Activated naive CD4-positive, alpha-beta T cell treated with anti-CD3 and anti-CD28 coated beads, Interleukin-2, amount 50 U/mL, for 24 hours (primary cell): Measurements from ENCODE around the gene RTN4R.

Experiments used
- H3K27ac Mint-ChIP-seq: one replicate; pipeline ENCODE4 v1.8.0; 2021; ENCODE audit warnings: mild to moderate bottlenecking, mixed read lengths
- H3K27me3 Mint-ChIP-seq: one replicate; pipeline ENCODE4 v1.8.0; 2021; ENCODE audit warnings: mixed read lengths
- H3K36me3 Mint-ChIP-seq: one replicate; pipeline ENCODE4 v1.8.0; 2021; ENCODE audit warnings: mixed read lengths
- H3K4me1 Mint-ChIP-seq: one replicate; pipeline ENCODE4 v1.8.0; 2021; ENCODE audit warnings: mixed read lengths
- H3K4me3 Mint-ChIP-seq: one replicate; pipeline ENCODE4 v1.8.0; 2021; ENCODE audit warnings: mild to moderate bottlenecking, mixed read lengths
- H3K9me3 Mint-ChIP-seq: one replicate; pipeline ENCODE4 v1.8.0; 2021; ENCODE audit warnings: mixed read lengths

Gene RTN4R

DNA sequence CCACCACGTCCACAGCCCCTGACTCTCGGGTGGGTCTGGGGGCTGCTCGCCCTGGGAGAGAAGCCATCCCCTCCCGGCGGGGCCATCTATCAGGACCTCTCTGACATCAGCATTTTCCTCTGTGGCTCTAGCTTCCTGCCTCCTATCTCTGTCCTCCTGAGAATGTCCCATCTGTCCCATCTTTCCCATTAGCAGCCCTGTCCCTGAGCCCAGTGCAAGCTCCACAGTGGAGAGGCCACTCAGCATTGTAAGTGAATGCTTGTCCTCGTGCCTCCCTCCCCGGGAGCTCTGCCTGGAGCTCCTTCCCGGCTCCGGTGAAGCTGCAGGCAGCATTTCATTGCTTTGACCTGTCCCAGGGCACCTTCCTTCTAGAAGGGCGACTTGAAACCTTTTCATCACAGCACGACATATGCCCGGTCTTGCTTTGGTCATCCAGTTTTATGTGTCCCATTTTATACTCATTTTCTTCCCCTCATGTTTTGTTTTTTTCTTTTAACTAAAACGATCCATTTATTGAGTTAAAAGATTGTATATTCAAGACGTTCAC is 49.7 kb downstream of the RTN4R start:
- no peaks in the 10 kb centered on the region for H3K36me3 Mint-ChIP-seq
- H3K4me3 Mint-ChIP-seq, result no peak overlapping the region
- no peaks in the 10 kb centered on the region for H3K4me1 Mint-ChIP-seq
- H3K27me3 Mint-ChIP-seq, result peaks cover 1% of the 10 kb centered on the region
- no peak overlapping the region for H3K27ac Mint-ChIP-seq
- H3K9me3 Mint-ChIP-seq, result no peaks in the 10 kb centered on the region

GRCh38 chr22:20217563-20217962 is 50.6 kb downstream of the RTN4R start:
- Mint-ChIP-seq H3K27me3 (peaks cover 1% of the 10 kb centered on the region), H3K36me3 (no peaks in the 10 kb centered on the region), H3K4me3 (no peak overlapping the region), H3K4me1 (peaks cover 2% of the 10 kb centered on the region), H3K27ac (no peak overlapping the region), H3K9me3 (no peaks in the 10 kb centered on the region)

- H3K4me3 Mint-ChIP-seq, result no peak overlapping the region
- H3K9me3 Mint-ChIP-seq, result no peaks in the 10 kb centered on the region
- H3K27me3 Mint-ChIP-seq, result peaks cover 1% of the 10 kb centered on the region
- peaks cover 6% of the 10 kb centered on the region for H3K4me1 Mint-ChIP-seq
- H3K36me3 Mint-ChIP-seq, result no peaks in the 10 kb centered on the region
- H3K27ac Mint-ChIP-seq, result no peak overlapping the region
Observed at GRCh38 chr22:20216863-20217499, 51.1 kb downstream of the RTN4R start.

- H3K4me1 Mint-ChIP-seq, result peaks cover 6% of the 10 kb centered on the region
Observed at GRCh38 chr22:20215742-20216141, 52.4 kb downstream of the RTN4R start.

DNA sequence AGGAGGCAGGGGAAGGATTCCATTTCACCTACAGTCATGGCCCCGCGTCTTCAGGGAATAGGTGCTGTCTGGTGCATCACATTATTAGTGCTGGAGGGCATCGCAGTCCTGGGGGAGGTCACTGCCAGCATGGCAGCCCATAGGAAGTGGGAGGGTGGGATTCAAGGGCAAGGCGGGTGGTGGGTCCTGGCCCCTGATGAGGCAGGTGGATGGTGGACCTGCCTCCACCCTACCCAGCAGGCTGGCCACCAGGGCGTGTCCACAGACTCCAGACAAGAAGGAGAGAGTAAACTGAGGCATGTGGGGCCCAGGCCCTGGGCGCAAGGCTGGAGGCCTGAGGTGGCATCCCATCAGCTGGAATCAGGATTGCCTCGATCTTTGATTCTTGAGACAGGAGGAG is 53.3 kb downstream of the RTN4R start:
- no peak overlapping the region for H3K27ac Mint-ChIP-seq

More at GRCh38 chr22:20215742-20216141, 52.4 kb downstream of the RTN4R start:
- Mint-ChIP-seq H3K27ac (no peak overlapping the region), H3K4me3 (no peak overlapping the region), H3K36me3 (no peaks in the 10 kb centered on the region), H3K27me3 (peaks cover 1% of the 10 kb centered on the region), H3K9me3 (no peaks in the 10 kb centered on the region)

DNA sequence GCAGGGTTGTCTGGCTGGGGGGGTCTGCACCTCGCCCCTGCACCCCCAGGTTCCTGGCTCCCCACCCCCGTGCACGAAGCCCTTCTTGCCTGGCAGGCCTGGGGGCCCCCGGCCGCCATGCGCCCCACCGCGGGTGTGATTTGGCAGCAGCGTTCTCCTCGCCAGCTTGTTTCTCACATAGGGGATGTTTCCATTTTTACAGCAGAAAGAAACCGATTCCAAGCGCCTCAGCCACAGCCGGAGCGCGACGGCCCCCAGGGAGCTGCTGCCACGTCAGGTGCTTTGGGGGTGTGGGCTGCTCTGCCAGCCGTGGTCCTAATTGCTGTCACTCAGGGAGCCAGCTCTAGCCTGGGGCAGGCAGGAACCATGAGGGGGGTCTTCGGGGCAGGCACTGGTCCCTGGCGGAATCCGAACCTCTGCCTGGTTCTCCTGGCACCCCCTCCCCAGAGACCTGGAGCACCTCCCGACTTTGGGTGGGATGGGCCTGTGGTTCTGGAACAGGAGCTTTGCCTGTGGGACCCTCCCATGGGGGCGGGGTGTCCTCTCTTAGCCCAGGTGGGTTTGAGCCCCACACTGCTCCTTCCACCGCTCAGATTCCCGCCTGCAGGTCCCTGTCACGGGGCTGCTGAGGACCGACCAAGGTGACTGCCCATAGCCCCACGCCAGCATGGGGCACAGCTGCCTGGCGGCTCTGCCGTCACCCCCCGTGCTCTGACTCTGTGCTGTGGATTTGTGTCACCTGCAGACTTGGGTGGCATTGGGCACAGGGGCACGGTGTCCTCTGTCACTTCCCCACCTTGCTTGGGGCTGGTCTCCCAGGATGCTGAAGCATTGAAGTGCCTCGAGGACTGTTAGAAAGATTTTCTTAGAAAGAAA is 54.0 kb downstream of the RTN4R start:
- H3K4me1 Mint-ChIP-seq, result peaks cover 6% of the 10 kb centered on the region
- no peaks in the 10 kb centered on the region for H3K9me3 Mint-ChIP-seq
- H3K4me3 Mint-ChIP-seq, result no peak overlapping the region
- H3K36me3 Mint-ChIP-seq, result no peaks in the 10 kb centered on the region
- H3K27ac Mint-ChIP-seq, result no peak overlapping the region
- peaks cover 1% of the 10 kb centered on the region for H3K27me3 Mint-ChIP-seq

More for the DNA sequence above, 53.3 kb downstream of the RTN4R start:
- H3K36me3 Mint-ChIP-seq, result no peaks in the 10 kb centered on the region
- H3K4me1 Mint-ChIP-seq, result peaks cover 6% of the 10 kb centered on the region
- peaks cover 1% of the 10 kb centered on the region for H3K27me3 Mint-ChIP-seq
- no peaks in the 10 kb centered on the region for H3K9me3 Mint-ChIP-seq
- no peak overlapping the region for H3K4me3 Mint-ChIP-seq

GRCh38 chr22:20212754-20213699 is 55.1 kb downstream of the RTN4R start:
- H3K36me3 Mint-ChIP-seq, result no peaks in the 10 kb centered on the region
- no peak overlapping the region for H3K4me3 Mint-ChIP-seq
- H3K4me1 Mint-ChIP-seq, result peaks cover 9% of the 10 kb centered on the region
- no peaks in the 10 kb centered on the region for H3K27me3 Mint-ChIP-seq
- no peaks in the 10 kb centered on the region for H3K9me3 Mint-ChIP-seq
- H3K27ac Mint-ChIP-seq, result no peak overlapping the region

- Mint-ChIP-seq H3K27ac (peak overlapping the region; percentile 26), H3K27me3 (no peaks in the 10 kb centered on the region), H3K36me3 (no peaks in the 10 kb centered on the region), H3K9me3 (no peaks in the 10 kb centered on the region), H3K4me1 (peaks cover 18% of the 10 kb centered on the region), H3K4me3 (no peak overlapping the region)
Observed at GRCh38 chr22:20211997-20212753, 55.9 kb downstream of the RTN4R start.

- Mint-ChIP-seq H3K4me3 (no peak overlapping the region), H3K27me3 (no peaks in the 10 kb centered on the region), H3K4me1 (peaks cover 21% of the 10 kb centered on the region), H3K27ac (no peak overlapping the region), H3K36me3 (no peaks in the 10 kb centered on the region), H3K9me3 (no peaks in the 10 kb centered on the region)
Observed at GRCh38 chr22:20211409-20211996, 56.6 kb downstream of the RTN4R start.

DNA sequence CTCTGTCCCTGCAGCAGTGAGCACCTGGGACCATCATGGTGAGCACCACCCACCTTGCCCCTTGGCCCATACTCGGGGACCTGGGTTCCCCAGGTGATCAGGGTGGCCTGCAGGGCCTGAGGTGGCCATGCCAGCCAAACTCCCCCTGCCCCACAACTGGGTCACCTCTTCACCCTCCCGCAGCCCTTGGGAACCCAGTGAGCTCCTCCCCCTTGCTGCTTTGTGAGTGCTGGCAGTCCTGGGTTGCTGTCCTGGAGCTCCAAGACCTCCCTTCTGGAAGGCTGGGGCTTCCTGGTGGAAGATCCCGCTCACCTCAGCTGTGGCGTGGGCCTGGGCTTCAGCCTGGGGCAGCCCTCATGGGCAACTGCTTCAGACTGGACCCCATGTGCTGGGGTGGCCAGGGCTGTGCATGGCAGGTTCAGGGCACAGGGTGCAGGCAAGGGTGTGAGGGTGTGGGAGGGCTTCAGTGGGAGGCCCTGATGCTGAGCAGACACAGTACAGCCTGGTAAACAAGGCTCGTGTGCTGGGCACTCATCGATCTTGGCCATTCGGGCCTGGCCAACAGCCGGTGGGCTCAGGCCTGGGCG is 57.6 kb downstream of the RTN4R start:
- Mint-ChIP-seq H3K27me3 (no peaks in the 10 kb centered on the region), H3K36me3 (no peaks in the 10 kb centered on the region), H3K4me1 (peaks cover 29% of the 10 kb centered on the region), H3K27ac (no peak overlapping the region), H3K9me3 (no peaks in the 10 kb centered on the region), H3K4me3 (no peak overlapping the region)

DNA sequence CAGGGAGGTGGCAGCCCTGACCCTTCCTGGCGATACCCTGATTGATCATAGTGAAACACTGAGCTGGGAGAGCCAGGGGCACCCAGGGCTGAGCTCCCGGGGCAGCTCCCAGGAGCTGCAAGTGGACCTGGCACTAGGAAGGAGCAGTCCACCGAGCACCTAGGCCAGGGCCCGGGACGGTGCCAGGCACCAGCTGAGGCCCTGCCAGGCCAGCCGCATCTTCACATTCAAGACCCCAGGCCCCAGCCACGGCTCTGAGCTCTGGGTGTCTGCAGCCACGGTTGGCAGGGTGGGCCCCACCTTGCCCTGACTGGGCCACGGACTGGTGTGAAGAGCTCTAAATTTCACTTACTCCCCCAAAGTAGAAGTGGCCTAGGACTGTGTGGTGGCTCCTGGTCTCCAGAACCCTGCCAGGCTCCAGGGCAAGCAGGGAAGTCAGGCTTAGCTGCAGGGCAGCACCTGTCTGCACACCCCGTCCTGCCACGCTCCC is 58.3 kb downstream of the RTN4R start:
- Mint-ChIP-seq H3K27ac (no peak overlapping the region), H3K4me1 (peaks cover 31% of the 10 kb centered on the region), H3K27me3 (no peaks in the 10 kb centered on the region), H3K36me3 (no peaks in the 10 kb centered on the region), H3K4me3 (no peak overlapping the region), H3K9me3 (no peaks in the 10 kb centered on the region)

DNA sequence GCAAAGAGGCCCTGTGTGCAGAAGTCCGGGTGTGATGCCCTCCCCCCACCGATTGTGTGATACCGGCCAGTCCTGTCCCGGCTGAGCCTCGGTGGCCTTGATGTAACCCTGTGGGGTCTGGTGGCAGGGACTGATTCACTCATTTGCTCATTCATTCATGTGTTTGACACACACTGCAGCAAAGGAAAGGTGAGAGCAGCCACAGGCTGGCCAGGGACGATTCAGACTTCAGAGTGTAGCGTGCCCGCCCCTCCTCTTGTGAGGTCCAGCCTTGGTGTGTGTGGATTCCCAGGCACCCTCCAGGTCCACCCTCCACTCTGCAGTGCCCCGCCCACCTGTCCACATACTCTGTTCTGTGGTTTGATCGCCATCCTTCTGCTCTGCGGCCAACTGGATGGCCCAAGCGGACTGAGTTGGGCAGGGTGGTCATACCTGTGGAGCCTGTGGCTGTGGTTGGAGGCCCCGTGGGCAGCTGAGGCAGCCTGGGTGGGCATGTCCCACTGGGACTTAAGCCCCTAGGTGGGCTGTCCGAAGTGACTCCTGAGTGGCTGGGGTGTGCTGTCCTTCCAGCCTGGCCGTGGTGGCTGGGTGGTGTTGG is 59.3 kb downstream of the RTN4R start:
- H3K27ac Mint-ChIP-seq, result no peak overlapping the region
- H3K9me3 Mint-ChIP-seq, result no peaks in the 10 kb centered on the region
- H3K4me1 Mint-ChIP-seq, result peaks cover 31% of the 10 kb centered on the region
- no peaks in the 10 kb centered on the region for H3K36me3 Mint-ChIP-seq
- H3K4me3 Mint-ChIP-seq, result no peak overlapping the region
- no peaks in the 10 kb centered on the region for H3K27me3 Mint-ChIP-seq

- no peaks in the 10 kb centered on the region for H3K9me3 Mint-ChIP-seq
- H3K36me3 Mint-ChIP-seq, result no peaks in the 10 kb centered on the region
- H3K4me1 Mint-ChIP-seq, result peaks cover 29% of the 10 kb centered on the region
- no peaks in the 10 kb centered on the region for H3K27me3 Mint-ChIP-seq
- peak overlapping the region; percentile 95 for H3K4me3 Mint-ChIP-seq
- H3K27ac Mint-ChIP-seq, result peak overlapping the region; percentile 92
Observed at GRCh38 chr22:20207277-20208025, 60.7 kb downstream of the RTN4R start.
